Endothelial cell (in vitro differentiated cells): ENCODE results near the gene TOR1B. TPM values are rescaled to one million over a fixed set of nuclear protein-coding genes. Genes with fewer than 3 reads are reported as not detected.
A peak's percentile ranks its signal among the peaks of the same experiment; 100 is the strongest.
"Not testable (repeated sequence)": the region's sequence is repeated elsewhere in the genome, so short reads cannot be mapped to it uniquely, and the experiment has no call there.

Experiments
- DNase-seq: peaks from one replicate; pipeline ENCODE4 v3.0.0; 2021; ENCODE audit warnings: low spot score
- H3K27ac Mint-ChIP-seq: one replicate; pipeline ENCODE4 v1.8.0; 2021; ENCODE audit warnings: mixed read lengths, inconsistent platforms; ENCODE audit not compliant: unreplicated experiment
- H3K27me3 Mint-ChIP-seq: one replicate; pipeline ENCODE4 v1.8.0; 2021; ENCODE audit warnings: mild to moderate bottlenecking, moderate library complexity, mixed read lengths, inconsistent platforms; ENCODE audit not compliant: unreplicated experiment
- H3K36me3 Mint-ChIP-seq: one replicate; pipeline ENCODE4 v1.8.0; 2021; ENCODE audit warnings: mild to moderate bottlenecking, low read depth, mixed read lengths, inconsistent platforms; ENCODE audit not compliant: unreplicated experiment
- H3K4me1 Mint-ChIP-seq: one replicate; pipeline ENCODE4 v1.8.0; 2021; ENCODE audit warnings: mild to moderate bottlenecking, mixed read lengths, inconsistent platforms; ENCODE audit not compliant: unreplicated experiment
- H3K4me3 Mint-ChIP-seq: one replicate; pipeline ENCODE4 v1.8.0; 2021; ENCODE audit warnings: mild to moderate bottlenecking, mixed read lengths, inconsistent platforms; ENCODE audit not compliant: unreplicated experiment
- H3K9me3 Mint-ChIP-seq: one replicate; pipeline ENCODE4 v1.8.0; 2021; ENCODE audit warnings: mixed read lengths, inconsistent platforms; ENCODE audit not compliant: unreplicated experiment
- total RNA-seq: library from RNA; stranded (reverse); fragmentation: NEBNext Ultra II Directional; extraction: Animal tissue kit (Norgen Biotek cat#: 25700); gene quantifications from one replicate; pipeline ENCODE4 v1.2.1, GENCODE V29; 2021; ENCODE audit not compliant: unreplicated experiment
- TF ChIP-seq, protein P1 (sequence below): fragments of 200-600 bp; sonication (generic); IDR thresholded peaks from one replicate; pipeline ENCODE4 v1.5.0; 2021; ENCODE audit warnings: antibody characterized with exemption; ENCODE audit not compliant: unreplicated experiment

The TOR1B gene
- total RNA-seq, 1 donor from 2014 or later, result 22.8 TPM

DNA sequence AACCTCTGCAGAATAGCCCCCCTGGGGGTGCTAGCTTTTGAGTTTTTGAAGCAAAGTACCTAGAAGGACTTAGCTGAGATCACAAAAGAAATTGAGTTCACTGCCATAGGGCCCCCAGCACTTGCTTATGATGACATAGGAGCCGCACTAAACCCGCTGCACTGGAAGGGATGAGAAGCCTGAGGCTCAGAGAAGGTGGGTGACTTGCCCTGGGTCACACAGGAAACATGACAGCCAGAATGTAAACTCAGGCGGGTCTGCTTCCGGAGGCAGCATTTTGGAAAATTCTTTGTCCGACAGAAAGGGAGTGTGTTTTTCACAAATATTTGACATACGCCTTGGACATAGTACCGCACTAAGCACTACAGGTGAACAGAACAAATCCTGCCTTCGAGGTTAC lies 8.4 kb upstream of the TOR1B start:
- no peaks in the 10 kb centered on the region for H3K27me3 Mint-ChIP-seq
- DNase-seq, result no peak
- no peaks in the 10 kb centered on the region for H3K9me3 Mint-ChIP-seq
- H3K36me3 Mint-ChIP-seq, result no peaks in the 10 kb centered on the region
- H3K27ac Mint-ChIP-seq, result no peak overlapping the region
- no peak overlapping the region for H3K4me3 Mint-ChIP-seq
- TF ChIP-seq, protein P1, sequence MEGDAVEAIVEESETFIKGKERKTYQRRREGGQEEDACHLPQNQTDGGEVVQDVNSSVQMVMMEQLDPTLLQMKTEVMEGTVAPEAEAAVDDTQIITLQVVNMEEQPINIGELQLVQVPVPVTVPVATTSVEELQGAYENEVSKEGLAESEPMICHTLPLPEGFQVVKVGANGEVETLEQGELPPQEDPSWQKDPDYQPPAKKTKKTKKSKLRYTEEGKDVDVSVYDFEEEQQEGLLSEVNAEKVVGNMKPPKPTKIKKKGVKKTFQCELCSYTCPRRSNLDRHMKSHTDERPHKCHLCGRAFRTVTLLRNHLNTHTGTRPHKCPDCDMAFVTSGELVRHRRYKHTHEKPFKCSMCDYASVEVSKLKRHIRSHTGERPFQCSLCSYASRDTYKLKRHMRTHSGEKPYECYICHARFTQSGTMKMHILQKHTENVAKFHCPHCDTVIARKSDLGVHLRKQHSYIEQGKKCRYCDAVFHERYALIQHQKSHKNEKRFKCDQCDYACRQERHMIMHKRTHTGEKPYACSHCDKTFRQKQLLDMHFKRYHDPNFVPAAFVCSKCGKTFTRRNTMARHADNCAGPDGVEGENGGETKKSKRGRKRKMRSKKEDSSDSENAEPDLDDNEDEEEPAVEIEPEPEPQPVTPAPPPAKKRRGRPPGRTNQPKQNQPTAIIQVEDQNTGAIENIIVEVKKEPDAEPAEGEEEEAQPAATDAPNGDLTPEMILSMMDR, result no peak
- H3K4me1 Mint-ChIP-seq, result no peaks in the 10 kb centered on the region

GRCh38 chr9:129796029-129796428 lies 7.0 kb upstream of the TOR1B start:
- not testable (repeated sequence) for H3K27ac Mint-ChIP-seq, DNase-seq, H3K9me3 Mint-ChIP-seq, H3K36me3 Mint-ChIP-seq, H3K27me3 Mint-ChIP-seq, H3K4me1 Mint-ChIP-seq, H3K4me3 Mint-ChIP-seq

DNA sequence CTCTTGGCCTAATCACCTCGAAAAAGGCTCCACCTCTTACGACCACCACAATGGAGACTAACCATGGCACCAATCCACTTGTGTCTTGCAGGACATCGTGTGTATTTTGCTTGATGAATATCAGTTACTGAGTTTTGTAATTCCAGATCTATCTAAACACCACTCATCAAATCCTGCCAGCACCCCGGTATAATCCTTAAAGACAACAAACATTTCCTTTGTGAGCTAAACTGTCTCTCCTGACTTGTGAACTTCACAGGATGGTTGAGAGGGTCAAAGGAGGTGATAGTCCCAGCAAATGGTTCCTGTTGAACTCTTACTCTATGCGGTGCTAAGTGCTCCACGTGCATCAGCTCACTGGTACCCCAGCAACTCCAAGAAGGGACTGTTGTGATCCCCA lies 4.0 kb upstream of the TOR1B start:
- H3K27me3 Mint-ChIP-seq, result peaks cover 2% of the 10 kb centered on the region
- no peak for DNase-seq
- TF ChIP-seq, protein P1, result no peak
- H3K36me3 Mint-ChIP-seq, result peaks cover 3% of the 10 kb centered on the region
- peaks cover 3% of the 10 kb centered on the region for H3K4me1 Mint-ChIP-seq
- H3K27ac Mint-ChIP-seq, result no peak overlapping the region
- no peak overlapping the region for H3K4me3 Mint-ChIP-seq
- H3K9me3 Mint-ChIP-seq, result no peaks in the 10 kb centered on the region

DNA sequence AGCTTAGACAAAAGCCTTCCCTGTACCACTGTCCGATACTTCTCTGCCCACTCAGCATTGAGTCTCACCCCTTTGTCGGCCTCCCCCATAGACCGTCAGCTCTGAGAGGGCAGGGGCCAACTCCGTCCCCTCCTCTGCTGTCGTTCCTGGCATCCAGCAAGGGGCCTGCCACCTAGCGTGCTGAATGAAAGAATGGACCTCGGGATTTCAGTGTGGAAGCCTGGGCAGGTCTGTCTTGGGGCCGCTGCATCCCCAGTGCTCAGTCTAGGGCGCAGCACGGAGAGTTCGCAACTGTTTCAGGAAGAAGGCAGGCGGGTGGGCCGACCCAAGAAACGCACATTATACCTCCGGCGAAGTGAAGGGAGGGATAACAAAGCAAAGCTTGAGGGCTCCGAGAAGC lies 1.5 kb upstream of the TOR1B start:
- Mint-ChIP-seq H3K4me3 (peak overlapping the region; percentile 53), H3K4me1 (peaks cover 14% of the 10 kb centered on the region), H3K9me3 (no peaks in the 10 kb centered on the region), H3K27me3 (peaks cover 6% of the 10 kb centered on the region), H3K27ac (peak overlapping the region; percentile 40), H3K36me3 (peaks cover 17% of the 10 kb centered on the region)
- TF ChIP-seq, protein P1, result no peak
- no peak for DNase-seq

DNA sequence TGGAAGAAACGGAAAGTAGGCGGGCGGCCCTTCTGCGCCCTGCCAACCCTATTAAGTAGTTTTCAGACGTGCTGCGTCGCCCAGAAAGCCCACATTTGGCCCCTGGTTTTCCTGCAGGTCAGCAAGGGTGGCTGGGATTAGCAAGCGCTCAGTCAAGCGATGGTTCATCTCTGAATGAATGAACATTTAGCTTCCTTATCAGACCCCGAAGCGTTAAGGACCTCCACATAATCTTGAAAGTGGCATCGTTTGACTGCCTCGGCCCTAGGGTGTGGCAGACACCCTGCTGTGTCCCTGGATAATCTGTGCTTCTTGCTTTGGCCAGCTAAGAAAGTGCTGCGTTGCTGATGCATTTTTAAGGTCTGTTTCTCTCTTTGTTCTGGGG lies 684 bp downstream of the TOR1B start:
- Mint-ChIP-seq H3K4me3 (peak overlapping the region; percentile 87), H3K27ac (peak overlapping the region; percentile 10), H3K9me3 (no peaks in the 10 kb centered on the region), H3K4me1 (peaks cover 14% of the 10 kb centered on the region), H3K27me3 (peaks cover 6% of the 10 kb centered on the region), H3K36me3 (peaks cover 22% of the 10 kb centered on the region)
- TF ChIP-seq, protein P1, result no peak
- DNase-seq, result no peak

DNA sequence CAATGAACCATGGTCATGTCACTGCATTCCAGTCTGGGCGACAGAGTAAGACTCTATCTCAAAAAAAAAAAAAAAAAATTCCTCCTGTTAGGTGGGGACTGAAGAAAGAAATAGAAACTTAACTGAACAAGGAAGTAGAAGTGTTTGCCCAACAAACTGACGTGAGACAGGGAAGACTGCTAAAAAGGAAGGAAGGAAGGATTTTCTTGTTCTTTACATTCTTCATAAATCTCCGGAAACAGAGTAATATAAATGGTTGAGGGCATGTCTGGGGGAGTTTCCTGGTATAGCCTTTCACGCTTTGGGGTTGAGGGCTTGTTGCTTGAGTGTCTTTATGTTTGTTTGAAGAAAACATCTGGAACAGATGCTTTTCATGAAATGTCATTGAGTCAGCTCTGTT lies 3.1 kb downstream of the TOR1B start:
- Mint-ChIP-seq H3K36me3 (peaks cover 33% of the 10 kb centered on the region), H3K4me1 (peaks cover 14% of the 10 kb centered on the region), H3K27me3 (peaks cover 6% of the 10 kb centered on the region), H3K27ac (peak overlapping the region; percentile 46), H3K9me3 (no peaks in the 10 kb centered on the region), H3K4me3 (peak overlapping the region; percentile 75)
- TF ChIP-seq, protein P1, result no peak
- no peak for DNase-seq
